Endothelial cell of umbilical vein (primary cell): ENCODE data around the gene ATG13. TPM values are rescaled to one million over a fixed set of nuclear protein-coding genes. Genes with fewer than 3 reads are reported as not detected.

Experiments
- BruUV-seq: library from RNA; stranded (reverse); fragments of 400-500 nt; replicated peaks from 2 replicates; lab custom pipeline; 2021; lab: Mats Ljungman, UMichigan
- CTCF ChIA-PET: fragments of 300-600, 350-600 bp; sonication (Branson Sonifier 250); formaldehyde crosslinking; loops from one replicate; lab custom pipeline; 2021; ENCODE audit warnings: antibody characterized with exemption, inconsistent platforms; lab: Charles Lee
- POLR2A ChIA-PET: fragments of 300-600, 350-600 bp; sonication (Branson Sonifier 250); formaldehyde crosslinking; loops from one replicate; lab custom pipeline; 2021; ENCODE audit warnings: antibody characterized with exemption, inconsistent platforms; lab: Charles Lee
- DNase-seq: peaks from one replicate; pipeline ENCODE4 v3.0.0-alpha.2; 2011; ENCODE audit warnings: low read depth, low spot score
- FAIRE-seq: peaks from 2 replicates; lab custom pipeline; 2011; peaks lifted over from hg19 to GRCh38; lab: Jason Lieb, UNC
- H2AFZ ChIP-seq: 2 replicates; pipeline ENCODE4 v1.6.0; 2012; ENCODE audit warnings: low read depth, low read length, control low read depth, inconsistent platforms
- H3K27ac ChIP-seq: 2 replicates; pipeline ENCODE4 v1.5.1; 2011; ENCODE audit warnings: low read depth, mild to moderate bottlenecking, control low read depth, low read length, moderate library complexity; ENCODE audit not compliant: insufficient read depth
- H3K27me3 ChIP-seq, 2 experiments: 2 replicates each; pipeline versions ENCODE4 v1.6.0 to v1.6.1; 2011; ENCODE audit warnings: low read length in 2 of 2, mixed read lengths in 1 of 2; ENCODE audit not compliant: control insufficient read depth in 2 of 2, insufficient read depth in 2 of 2
- H3K36me3 ChIP-seq, 2 experiments: 2 replicates in 1 of 2; 3 replicates in 1 of 2; pipeline ENCODE4 v1.5.1; 2011; ENCODE audit warnings: low read length in 2 of 2, mild to moderate bottlenecking in 1 of 2, moderate library complexity in 1 of 2; ENCODE audit not compliant: control insufficient read depth in 2 of 2, insufficient read depth in 2 of 2; ENCODE audit errors: extremely low read depth in 1 of 2
- H3K4me1 ChIP-seq: 3 replicates; pipeline ENCODE4 v1.5.1; 2011; ENCODE audit warnings: mild to moderate bottlenecking, low read length; ENCODE audit not compliant: control insufficient read depth, insufficient read depth; ENCODE audit errors: extremely low read depth
- H3K4me2 ChIP-seq: 2 replicates; pipeline ENCODE4 v1.6.1; 2011; ENCODE audit warnings: low read length, control low read depth, mixed read lengths; ENCODE audit not compliant: insufficient read depth
- H3K4me3 ChIP-seq, 3 experiments: fragments of 200-600 bp in 1 of 3; sonication (generic), shearing (Covaris generic) in 1 of 3; replicated peaks in 1 of 3; 2 replicates each; pipeline ENCODE4 v1.5.1; 2011 to 2016; ENCODE audit warnings: control low read depth in 3 of 3, low read length in 3 of 3, mild to moderate bottlenecking in 2 of 3, inconsistent platforms in 1 of 3, low read depth in 1 of 3, moderate library complexity in 1 of 3; ENCODE audit not compliant: insufficient read depth in 1 of 3
- H3K79me2 ChIP-seq: 2 replicates; pipeline ENCODE4 v1.6.0; 2012; ENCODE audit warnings: low read length, inconsistent platforms; ENCODE audit not compliant: control insufficient read depth, insufficient read depth
- H3K9ac ChIP-seq: replicated peaks from 2 replicates; pipeline ENCODE3; 2011; ENCODE audit warnings: low read length, control low read depth; ENCODE audit not compliant: insufficient read depth; ENCODE audit errors: extremely low read depth
- H3K9me1 ChIP-seq: replicated peaks from 3 replicates; pipeline ENCODE4 v1.6.0; 2011; ENCODE audit warnings: mild to moderate bottlenecking, low read length; ENCODE audit not compliant: control insufficient read depth, insufficient read depth; ENCODE audit errors: extremely low read depth
- H3K9me3 ChIP-seq: replicated peaks from 2 replicates; pipeline ENCODE4 v1.5.1; 2012; ENCODE audit warnings: low read length, inconsistent platforms; ENCODE audit not compliant: control insufficient read depth, insufficient read depth
- H4K20me1 ChIP-seq: replicated peaks from 2 replicates; pipeline ENCODE3; 2011; ENCODE audit warnings: mild to moderate bottlenecking, low read length; ENCODE audit not compliant: control insufficient read depth, insufficient read depth; ENCODE audit errors: extremely low read depth
- EZH2 ChIP-seq: IDR thresholded peaks from 2 replicates; pipeline ENCODE4 v1.6.1; 2012; ENCODE audit warnings: borderline replicate concordance, low read depth, mild to moderate bottlenecking, moderate library complexity, low read length, inconsistent platforms; ENCODE audit not compliant: severe bottlenecking
- FOS ChIP-seq: IDR thresholded peaks from 2 replicates; pipeline ENCODE4 v1.6.1; 2011; ENCODE audit warnings: mild to moderate bottlenecking, low read length, moderate library complexity, borderline replicate concordance; ENCODE audit not compliant: insufficient read depth
- GATA2 ChIP-seq: IDR thresholded peaks from 2 replicates; pipeline ENCODE4 v1.7.0; 2011; ENCODE audit warnings: low read depth, mild to moderate bottlenecking, moderate library complexity, mixed read lengths, low read length; ENCODE audit not compliant: insufficient read length, insufficient read depth
- JUN ChIP-seq: IDR thresholded peaks from 2 replicates; pipeline ENCODE4 v1.6.1; 2011; ENCODE audit warnings: borderline replicate concordance, low read depth; ENCODE audit not compliant: insufficient read length, insufficient read depth
- MYC ChIP-seq: IDR thresholded peaks from one replicate; pipeline ENCODE4 v1.6.1; 2011; ENCODE audit warnings: mild to moderate bottlenecking, low read depth, low read length
- POLR2A ChIP-seq: IDR thresholded peaks from 2 replicates; pipeline ENCODE4 v1.6.1; 2012; ENCODE audit warnings: low read depth, mild to moderate bottlenecking, control low read depth, low read length
- POLR2AphosphoS5 ChIP-seq: IDR thresholded peaks from 2 replicates; pipeline ENCODE4 v1.6.1; 2012; ENCODE audit warnings: low read depth, mild to moderate bottlenecking, control low read depth, low read length, moderate library complexity; ENCODE audit not compliant: insufficient read depth
- dilution Hi-C: fragments of 300-500 bp; cut with MboI; formaldehyde crosslinking; loops from one replicate; pipeline ENCODE4 v1.15.0; 2019; ENCODE audit warnings: low sequenced_read_pairs; ENCODE audit not compliant: extremely low pct_ligation_motif_present
- intact Hi-C: fragments of 100-400 bp; cut with micrococcal nuclease; formaldehyde crosslinking; loops from one replicate; pipeline ENCODE4 v1.10.0; 2022
- polyA plus RNA-seq, 4 experiments: library from polyadenylated mRNA; depleted of rRNA in 3 of 4; stranded (reverse) in 3 of 4; unstranded in 1 of 4; fragments of >200 nt; gene quantifications; 2 replicates each; pipeline versions ENCODE4 v1.2.1 to v1.2.3, GENCODE V29; 2011 to 2012; ENCODE audit warnings: missing spikeins in 1 of 4
- total RNA-seq: library from RNA; stranded (reverse); gene quantifications from 2 replicates; pipeline ENCODE4 v1.2.3, GENCODE V29; 2021
- TF ChIP-seq, protein P1 (sequence below): IDR thresholded peaks from 2 replicates; pipeline ENCODE4 v1.6.1; 2011; ENCODE audit not compliant: insufficient read depth, insufficient read length
- TF ChIP-seq, protein P2 (sequence below), 2 donors: IDR thresholded peaks; 1 replicate in 1 of 2; 2 replicates in 1 of 2; pipeline ENCODE4 v1.5.1; 2011; ENCODE audit warnings: low read length in 2 of 2, mild to moderate bottlenecking in 2 of 2, moderate library complexity in 2 of 2, control low read depth in 1 of 2, inconsistent platforms in 1 of 2, low read depth in 1 of 2; ENCODE audit not compliant: insufficient read depth in 1 of 2; ENCODE audit errors: extremely low read depth in 1 of 2

The ATG13 gene
- total and polyA plus RNA-seq, 2 donors (not counting 3 experiments of a cell fraction or from before 2014, with no cell fraction given), result 60.1 to 66.5 TPM

- Histone ChIP-seq H3K36me3 (no peaks in the 10 kb centered on the region), H3K4me1 (peaks cover 12% of the 10 kb centered on the region), H3K9me1 (no peaks in the 10 kb centered on the region), H3K9ac (no peak overlapping the region), H2AFZ (no peak overlapping the region), H3K27ac (no peak overlapping the region), H3K79me2 (no peaks in the 10 kb centered on the region), H3K4me2 (no peak overlapping the region), H4K20me1 (no peaks in the 10 kb centered on the region), H3K9me3 (no peaks in the 10 kb centered on the region), H3K4me3 (no peak overlapping the region), H3K27me3 (no peaks in the 10 kb centered on the region)
- dilution Hi-C loops, result no loop called here
- intact Hi-C loops, result no loop called here
- no TSS peak for BruUV-seq
- ChIA-PET POLR2A (no interaction called here), CTCF (interaction anchor here (1.5 to 1.6 kb wide), 2 partner anchors 11 to 13 kb away, joined by 4 to 8 read pairs; no protein-coding TSS in a partner anchor)
- DNase-seq (no peak), FAIRE-seq (no peak)
- no peak for TF ChIP-seq POLR2AphosphoS5
- peak; percentile 25 for TF ChIP-seq FOS
- no peak for TF ChIP-seq EZH2
- TF ChIP-seq, protein P1, sequence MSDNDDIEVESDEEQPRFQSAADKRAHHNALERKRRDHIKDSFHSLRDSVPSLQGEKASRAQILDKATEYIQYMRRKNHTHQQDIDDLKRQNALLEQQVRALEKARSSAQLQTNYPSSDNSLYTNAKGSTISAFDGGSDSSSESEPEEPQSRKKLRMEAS, result no peak
These were observed 16.2 kb upstream of the ATG13 start for GRCh38 chr11:46601129-46601528.

DNA sequence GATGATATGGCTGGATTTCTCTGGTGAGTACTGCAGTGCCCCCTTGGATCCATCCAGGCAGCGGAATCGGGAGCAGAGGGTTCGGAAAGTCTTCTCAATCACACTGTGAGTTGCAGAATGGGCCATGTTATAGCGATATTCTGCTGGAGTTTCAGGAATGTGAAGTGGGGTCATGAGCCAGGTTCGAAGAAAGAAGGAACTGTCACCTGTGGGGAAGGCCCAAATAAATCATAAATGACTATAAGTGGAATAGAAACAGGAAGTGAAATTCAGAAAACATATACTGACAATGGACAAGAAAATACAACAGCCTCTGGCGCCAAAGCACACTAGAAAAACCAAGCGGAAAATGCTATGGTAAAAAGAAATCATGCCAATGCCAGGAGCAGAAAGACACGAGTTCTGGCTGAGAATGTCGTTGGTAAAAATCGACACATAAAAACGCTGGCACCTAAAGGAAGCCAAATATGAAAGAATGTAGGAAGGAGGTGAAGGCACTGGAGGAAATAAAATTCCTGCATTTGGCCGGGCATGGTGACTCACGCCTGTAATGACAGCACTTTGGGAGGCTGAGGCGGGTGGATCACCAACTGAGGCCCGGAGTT, 13.5 kb upstream of the ATG13 start:
- no peak overlapping the region for H3K4me3 ChIP-seq
- H3K4me1 ChIP-seq, result no peaks in the 10 kb centered on the region
- DNase-seq (no peak), FAIRE-seq (no peak)
- H3K9me3 ChIP-seq, result no peaks in the 10 kb centered on the region
- no peak overlapping the region for H3K4me2 ChIP-seq
- H3K36me3 ChIP-seq, result no peaks in the 10 kb centered on the region
- POLR2A ChIA-PET, result no interaction called here
- H3K27ac ChIP-seq, result no peak overlapping the region
- no peaks in the 10 kb centered on the region for H3K9me1 ChIP-seq
- no peak overlapping the region for H2AFZ ChIP-seq
- H3K27me3 ChIP-seq, result no peaks in the 10 kb centered on the region
- no peaks in the 10 kb centered on the region for H3K79me2 ChIP-seq
- no peak overlapping the region for H3K9ac ChIP-seq
- H4K20me1 ChIP-seq, result no peaks in the 10 kb centered on the region
- dilution Hi-C loops, result no loop called here
- intact Hi-C loops, result no loop called here
- no TSS peak for BruUV-seq
- TF ChIP-seq POLR2A, result no peak
- TF ChIP-seq MYC, result no peak
- TF ChIP-seq, protein P1, result no peak
- no peak for TF ChIP-seq JUN
- TF ChIP-seq EZH2, result no peak
- TF ChIP-seq FOS, result no peak
- TF ChIP-seq, protein P2, sequence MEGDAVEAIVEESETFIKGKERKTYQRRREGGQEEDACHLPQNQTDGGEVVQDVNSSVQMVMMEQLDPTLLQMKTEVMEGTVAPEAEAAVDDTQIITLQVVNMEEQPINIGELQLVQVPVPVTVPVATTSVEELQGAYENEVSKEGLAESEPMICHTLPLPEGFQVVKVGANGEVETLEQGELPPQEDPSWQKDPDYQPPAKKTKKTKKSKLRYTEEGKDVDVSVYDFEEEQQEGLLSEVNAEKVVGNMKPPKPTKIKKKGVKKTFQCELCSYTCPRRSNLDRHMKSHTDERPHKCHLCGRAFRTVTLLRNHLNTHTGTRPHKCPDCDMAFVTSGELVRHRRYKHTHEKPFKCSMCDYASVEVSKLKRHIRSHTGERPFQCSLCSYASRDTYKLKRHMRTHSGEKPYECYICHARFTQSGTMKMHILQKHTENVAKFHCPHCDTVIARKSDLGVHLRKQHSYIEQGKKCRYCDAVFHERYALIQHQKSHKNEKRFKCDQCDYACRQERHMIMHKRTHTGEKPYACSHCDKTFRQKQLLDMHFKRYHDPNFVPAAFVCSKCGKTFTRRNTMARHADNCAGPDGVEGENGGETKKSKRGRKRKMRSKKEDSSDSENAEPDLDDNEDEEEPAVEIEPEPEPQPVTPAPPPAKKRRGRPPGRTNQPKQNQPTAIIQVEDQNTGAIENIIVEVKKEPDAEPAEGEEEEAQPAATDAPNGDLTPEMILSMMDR (IDR thresholded peaks at IDR 0.05; ENCODE audit: extremely low read depth in 1 of 2, insufficient read depth in 1 of 2, low read depth in 1 of 2, low read length in 2 of 2), result no peak
- TF ChIP-seq POLR2AphosphoS5, result no peak
- no peak for TF ChIP-seq GATA2
- CTCF ChIA-PET, result no interaction called here
